ENCODE measurements around the gene BMAL1. TPM values are rescaled to one million over a fixed set of nuclear protein-coding genes. Genes with fewer than 3 reads are reported as not detected.

BMAL1 gene
- total and polyA plus RNA-seq, 2 donors (not counting 3 experiments of a cell fraction or from before 2014, with no cell fraction given): 5.8 to 10.1 TPM

- no peak for FAIRE-seq
- Histone ChIP-seq H3K79me2 (ENCODE audit: control insufficient read depth, insufficient read depth, low read length) (no peaks in the 10 kb centered on the region), H3K4me2 (ENCODE audit: insufficient read depth, low read length) (no peak overlapping the region), H3K9me3 (replicated peaks; ENCODE audit: control insufficient read depth, insufficient read depth, low read length) (no peaks in the 10 kb centered on the region), H4K20me1 (replicated peaks; ENCODE audit: control insufficient read depth, extremely low read depth, insufficient read depth, low read length) (no peaks in the 10 kb centered on the region), H3K9me1 (replicated peaks; ENCODE audit: control insufficient read depth, extremely low read depth, insufficient read depth, low read length) (no peaks in the 10 kb centered on the region), H3K27me3 (ENCODE audit: control insufficient read depth in 2 of 2, insufficient read depth in 2 of 2, low read length in 2 of 2) (no peaks in the 10 kb centered on the region), H3K36me3 (ENCODE audit: control insufficient read depth in 2 of 2, extremely low read depth in 1 of 2, insufficient read depth in 2 of 2, low read length in 2 of 2) (no peaks in the 10 kb centered on the region), H3K9ac (replicated peaks; ENCODE audit: extremely low read depth, insufficient read depth, low read length) (no peak overlapping the region), H2AFZ (ENCODE audit: low read depth, low read length) (no peak overlapping the region), H3K4me1 (ENCODE audit: control insufficient read depth, extremely low read depth, insufficient read depth, low read length) (peaks cover 17% of the 10 kb centered on the region), H3K4me3 (replicated peaks in 1 of 3; ENCODE audit: insufficient read depth in 1 of 3, low read depth in 1 of 3, low read length in 3 of 3) (no peak overlapping the region), H3K27ac (ENCODE audit: insufficient read depth, low read depth, low read length) (no peak overlapping the region)
- DNase-seq (ENCODE audit: low read depth, low spot score): no peak
- no TSS peak for BruUV-seq (replicated peaks)
- CTCF ChIA-PET: interaction anchor here (0.6 to 8.2 kb wide), 3 partner anchors 82 to 1003 kb away, joined by 3 to 136 read pairs (median 3); no protein-coding TSS in a partner anchor
- intact Hi-C loops (cut with micrococcal nuclease) (no loop called here), dilution Hi-C loops (cut with MboI; ENCODE audit: extremely low pct_ligation_motif_present, low sequenced_read_pairs) (no loop called here)
- TF ChIP-seq JUN (IDR thresholded peaks at IDR 0.05; ENCODE audit: borderline replicate concordance, insufficient read depth, insufficient read length, low read depth): no peak
- no peak for TF ChIP-seq MAX (IDR thresholded peaks at IDR 0.05; ENCODE audit: insufficient read depth, insufficient read length)
- no peak for TF ChIP-seq EZH2 (IDR thresholded peaks at IDR 0.05; ENCODE audit: borderline replicate concordance, low read depth, low read length, severe bottlenecking)
- TF ChIP-seq MYC (IDR thresholded peaks at IDR 0.05; ENCODE audit: low read depth, low read length): no peak
- TF ChIP-seq CTCF (IDR thresholded peaks at IDR 0.05; ENCODE audit: extremely low read depth in 1 of 2, insufficient read depth in 1 of 2, low read depth in 1 of 2, low read length in 2 of 2): no peak
- TF ChIP-seq POLR2A (IDR thresholded peaks at IDR 0.05; ENCODE audit: low read depth, low read length): no peak
- no peak for TF ChIP-seq GATA2 (IDR thresholded peaks at IDR 0.05; ENCODE audit: insufficient read depth, insufficient read length, low read depth, low read length)
- no peak for TF ChIP-seq POLR2AphosphoS5 (IDR thresholded peaks at IDR 0.05; ENCODE audit: insufficient read depth, low read depth, low read length)
- TF ChIP-seq FOS (IDR thresholded peaks at IDR 0.05; ENCODE audit: borderline replicate concordance, insufficient read depth, low read length): no peak
- POLR2A ChIA-PET: no interaction called here
These were observed 55.9 kb downstream of the BMAL1 start for GRCh38 chr11:13333456-13333957.
